ENCODE measurements around the gene CFAP68.

GRCh38 chr11:111834432-111835163 is 44.7 kb upstream of the CFAP68 start:
- TF ChIP-seq POLR2AphosphoS5 (IDR thresholded peaks at IDR 0.05; ENCODE audit: low read depth, low read length) (no peak), POLR2A (IDR thresholded peaks at IDR 0.05; ENCODE audit: low read depth, low read length) (no peak), TAF1 (IDR thresholded peaks at IDR 0.05; ENCODE audit: borderline replicate concordance, low read depth, low read length) (no peak)
